22Rv1 (cell line): ENCODE results near the gene CARD10.

Experiments used
- H3K27ac ChIP-seq: fragments of 450-650 bp; 2 replicates; pipeline ENCODE4 v1.5.1; 2017
- ZFX ChIP-seq: fragments of 450-650 bp; IDR thresholded peaks from 2 replicates; pipeline ENCODE4 v1.6.1; 2017; ENCODE audit warnings: antibody characterized with exemption, borderline replicate concordance
- TF ChIP-seq, protein P1 (sequence below): fragments of 450-650 bp; IDR thresholded peaks from 2 replicates; pipeline ENCODE4 v1.5.1; 2017; ENCODE audit warnings: mild to moderate bottlenecking

The CARD10 gene

GRCh38 chr22:37467391-37467955 is 51.7 kb downstream of the CARD10 start:
- TF ChIP-seq, protein P1, sequence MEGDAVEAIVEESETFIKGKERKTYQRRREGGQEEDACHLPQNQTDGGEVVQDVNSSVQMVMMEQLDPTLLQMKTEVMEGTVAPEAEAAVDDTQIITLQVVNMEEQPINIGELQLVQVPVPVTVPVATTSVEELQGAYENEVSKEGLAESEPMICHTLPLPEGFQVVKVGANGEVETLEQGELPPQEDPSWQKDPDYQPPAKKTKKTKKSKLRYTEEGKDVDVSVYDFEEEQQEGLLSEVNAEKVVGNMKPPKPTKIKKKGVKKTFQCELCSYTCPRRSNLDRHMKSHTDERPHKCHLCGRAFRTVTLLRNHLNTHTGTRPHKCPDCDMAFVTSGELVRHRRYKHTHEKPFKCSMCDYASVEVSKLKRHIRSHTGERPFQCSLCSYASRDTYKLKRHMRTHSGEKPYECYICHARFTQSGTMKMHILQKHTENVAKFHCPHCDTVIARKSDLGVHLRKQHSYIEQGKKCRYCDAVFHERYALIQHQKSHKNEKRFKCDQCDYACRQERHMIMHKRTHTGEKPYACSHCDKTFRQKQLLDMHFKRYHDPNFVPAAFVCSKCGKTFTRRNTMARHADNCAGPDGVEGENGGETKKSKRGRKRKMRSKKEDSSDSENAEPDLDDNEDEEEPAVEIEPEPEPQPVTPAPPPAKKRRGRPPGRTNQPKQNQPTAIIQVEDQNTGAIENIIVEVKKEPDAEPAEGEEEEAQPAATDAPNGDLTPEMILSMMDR = no peak
- no peak for TF ChIP-seq ZFX
- no peak overlapping the region for H3K27ac ChIP-seq

GRCh38 chr22:37464181-37464580 is 55.0 kb downstream of the CARD10 start:
- TF ChIP-seq, protein P1 = no peak
- no peak for TF ChIP-seq ZFX
- no peak overlapping the region for H3K27ac ChIP-seq

DNA sequence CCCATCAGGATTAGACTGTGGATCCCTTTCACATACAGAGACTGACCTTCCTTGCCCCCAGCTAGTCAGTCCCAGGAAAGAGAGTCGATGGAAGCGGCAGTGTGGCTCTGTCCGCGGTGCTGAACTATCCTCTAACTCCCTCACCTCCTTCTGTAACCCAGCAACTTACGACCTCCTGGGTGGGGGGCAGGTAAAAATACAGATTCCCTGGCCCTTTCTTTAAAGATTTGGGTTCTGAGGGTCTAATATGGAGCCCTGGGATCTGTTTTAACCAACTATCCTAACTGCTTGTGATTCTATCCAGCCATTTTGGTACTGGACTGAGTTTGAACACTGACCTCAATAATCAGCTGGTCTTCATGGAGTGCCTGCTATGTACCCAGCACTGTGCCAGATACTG is 56.2 kb downstream of the CARD10 start:
- TF ChIP-seq, protein P1 = no peak
- no peak for TF ChIP-seq ZFX
- no peak overlapping the region for H3K27ac ChIP-seq

- no peak overlapping the region for H3K27ac ChIP-seq
- no peak for TF ChIP-seq ZFX
- TF ChIP-seq, protein P1 = no peak
Measured at GRCh38 chr22:37462436-37462835, 56.8 kb downstream of the CARD10 start.

DNA sequence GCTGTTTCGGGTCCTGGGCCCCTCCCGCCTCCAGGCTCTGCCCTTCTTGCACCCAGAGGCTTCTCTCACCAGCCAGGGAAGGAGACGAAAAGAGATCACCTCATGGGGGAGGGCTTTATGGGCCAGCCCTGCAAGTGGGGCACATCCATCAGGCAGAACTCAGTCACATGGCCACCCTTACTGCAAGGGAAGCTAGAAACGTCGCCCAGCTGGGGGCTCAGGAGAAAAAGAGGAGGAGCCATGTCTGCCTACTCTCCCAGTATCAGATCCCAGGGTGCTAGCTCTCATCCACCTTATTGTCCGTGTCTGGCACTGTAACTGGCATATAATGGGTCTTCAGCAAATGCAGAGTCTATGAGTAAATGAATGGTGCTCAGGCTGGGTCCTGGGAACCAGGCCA is 57.3 kb downstream of the CARD10 start:
- no peak for TF ChIP-seq ZFX
- TF ChIP-seq, protein P1 = no peak
- H3K27ac ChIP-seq = no peak overlapping the region

DNA sequence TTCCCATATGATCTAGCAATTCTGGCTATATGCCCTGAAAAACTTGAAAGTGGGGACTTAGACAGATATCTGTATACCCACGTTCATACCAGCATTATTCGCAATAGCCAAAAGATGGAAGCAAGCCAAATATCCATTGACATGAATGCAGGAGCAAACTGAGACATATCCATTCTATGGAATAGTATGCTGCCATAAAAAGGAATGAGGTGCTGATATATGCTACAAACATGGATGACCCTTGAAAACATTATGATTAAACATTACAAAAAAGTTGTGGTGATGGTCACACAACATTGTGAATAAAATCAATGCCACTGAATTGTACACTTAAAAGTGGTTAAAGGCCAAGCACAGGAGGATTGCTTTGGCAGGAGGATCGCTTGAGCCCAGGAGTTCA is 58.5 kb downstream of the CARD10 start:
- TF ChIP-seq, protein P1 = no peak
- TF ChIP-seq ZFX = no peak
- H3K27ac ChIP-seq = no peak overlapping the region

GRCh38 chr22:37459206-37459605 is 60.0 kb downstream of the CARD10 start:
- H3K27ac ChIP-seq = no peak overlapping the region
- TF ChIP-seq, protein P1 = no peak
- no peak for TF ChIP-seq ZFX
